ENCODE data around the gene GMDS. TPM values are rescaled to one million over a fixed set of nuclear protein-coding genes. Genes with fewer than 3 reads are reported as not detected.

The GMDS gene
- total and polyA plus RNA-seq, 2 donors (not counting 3 experiments of a cell fraction or from before 2014, with no cell fraction given) = 9.8 to 23.5 TPM

DNA sequence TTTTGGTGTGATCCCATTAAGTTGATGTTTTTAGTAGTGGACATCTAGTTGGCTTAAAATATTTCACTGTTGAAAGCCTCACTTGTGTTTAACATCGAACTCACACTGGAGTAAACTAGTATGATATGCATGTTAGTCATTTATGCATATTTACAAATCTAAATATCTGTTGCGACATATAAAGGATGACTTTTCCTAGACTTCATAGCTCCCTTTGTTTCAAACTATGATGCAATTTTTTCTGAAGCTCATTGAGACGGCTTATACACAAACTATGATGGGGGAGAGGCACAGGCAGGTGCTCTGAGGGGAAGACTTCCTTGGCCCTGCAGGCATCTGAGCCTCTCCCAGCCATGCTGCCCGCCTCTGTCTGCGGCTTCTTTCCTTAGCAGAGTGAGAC, 647.5 kb downstream of the GMDS start:
- H3K27ac ChIP-seq (ENCODE audit: insufficient read depth, low read depth, low read length) = no peak overlapping the region
- H3K4me3 ChIP-seq (replicated peaks in 1 of 3; ENCODE audit: insufficient read depth in 1 of 3, low read depth in 1 of 3, low read length in 3 of 3) = no peak overlapping the region
- no peak overlapping the region for H3K4me2 ChIP-seq (ENCODE audit: insufficient read depth, low read length)
- H3K9me1 ChIP-seq (replicated peaks; ENCODE audit: control insufficient read depth, extremely low read depth, insufficient read depth, low read length) = no peaks in the 10 kb centered on the region
- H3K79me2 ChIP-seq (ENCODE audit: control insufficient read depth, insufficient read depth, low read length) = no peaks in the 10 kb centered on the region
- no TSS peak for BruUV-seq (replicated peaks)
- ChIA-PET POLR2A (no interaction called here), CTCF (interaction anchor here (0.5 to 7.7 kb wide), 11 partner anchors 74 to 1163 kb away, joined by 3 to 109 read pairs (median 5); partner anchors contain the start of gene MYLK4)
- H3K27me3 ChIP-seq (ENCODE audit: control insufficient read depth in 2 of 2, insufficient read depth in 2 of 2, low read length in 2 of 2) = peaks cover 2 to 3% of the 10 kb centered on the region in 2 experiments
- DNase-seq (ENCODE audit: low read depth, low spot score) (no peak), FAIRE-seq (no peak)
- H3K4me1 ChIP-seq (ENCODE audit: control insufficient read depth, extremely low read depth, insufficient read depth, low read length) = no peaks in the 10 kb centered on the region
- dilution Hi-C loops (cut with MboI; ENCODE audit: extremely low pct_ligation_motif_present, low sequenced_read_pairs) (no loop called here), intact Hi-C loops (cut with micrococcal nuclease) (loop anchor here (2.0 to 5.0 kb wide), 2 partner anchors 979 to 1097 kb away; no protein-coding TSS in a partner anchor)
- TF ChIP-seq EZH2 (IDR thresholded peaks at IDR 0.05; ENCODE audit: borderline replicate concordance, low read depth, low read length, severe bottlenecking) (no peak), FOS (IDR thresholded peaks at IDR 0.05; ENCODE audit: borderline replicate concordance, insufficient read depth, low read length) (no peak), POLR2AphosphoS5 (IDR thresholded peaks at IDR 0.05; ENCODE audit: insufficient read depth, low read depth, low read length) (no peak), CTCF (IDR thresholded peaks at IDR 0.05; ENCODE audit: extremely low read depth in 1 of 2, insufficient read depth in 1 of 2, low read depth in 1 of 2, low read length in 2 of 2) (no peak), JUN (IDR thresholded peaks at IDR 0.05; ENCODE audit: borderline replicate concordance, insufficient read depth, insufficient read length, low read depth) (no peak), POLR2A (IDR thresholded peaks at IDR 0.05; ENCODE audit: low read depth, low read length) (no peak), MYC (IDR thresholded peaks at IDR 0.05; ENCODE audit: low read depth, low read length) (no peak)
- TF ChIP-seq, protein P1, sequence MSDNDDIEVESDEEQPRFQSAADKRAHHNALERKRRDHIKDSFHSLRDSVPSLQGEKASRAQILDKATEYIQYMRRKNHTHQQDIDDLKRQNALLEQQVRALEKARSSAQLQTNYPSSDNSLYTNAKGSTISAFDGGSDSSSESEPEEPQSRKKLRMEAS (IDR thresholded peaks at IDR 0.05; ENCODE audit: insufficient read depth, insufficient read length) = no peak
- H3K36me3 ChIP-seq (ENCODE audit: control insufficient read depth in 2 of 2, extremely low read depth in 1 of 2, insufficient read depth in 2 of 2, low read length in 2 of 2) = no peaks in the 10 kb centered on the region
- no peak overlapping the region for H2AFZ ChIP-seq (ENCODE audit: low read depth, low read length)
- H3K9me3 ChIP-seq (replicated peaks; ENCODE audit: control insufficient read depth, insufficient read depth, low read length) = no peaks in the 10 kb centered on the region
- H4K20me1 ChIP-seq (replicated peaks; ENCODE audit: control insufficient read depth, extremely low read depth, insufficient read depth, low read length) = no peaks in the 10 kb centered on the region
- no peak overlapping the region for H3K9ac ChIP-seq (replicated peaks; ENCODE audit: extremely low read depth, insufficient read depth, low read length)

Data from endothelial cell of umbilical vein (primary cell).